H1 (cell line): ENCODE data around the gene LENG1. TPM values are rescaled to one million over a fixed set of nuclear protein-coding genes. Genes with fewer than 3 reads are reported as not detected.

ENCODE experiments used
- CTCF ChIA-PET: fragments of 300-600 bp; sonication (Branson Sonifier 250); formaldehyde crosslinking; loops from one replicate; lab custom pipeline; 2021; ENCODE audit not compliant: partially characterized antibody; lab: Charles Lee
- POLR2A ChIA-PET: fragments of 300-600 bp; sonication (Branson Sonifier 250); formaldehyde crosslinking; loops from one replicate; lab custom pipeline; 2021; ENCODE audit warnings: inconsistent platforms; ENCODE audit not compliant: partially characterized antibody; lab: Charles Lee
- DNase-seq, 2 experiments: peaks; one replicate each; pipeline versions ENCODE4 v3.0.0 to v3.0.0-alpha.2; 2010 to 2022; ENCODE audit warnings: low spot score in 2 of 2, low read depth in 1 of 2, mixed read lengths in 1 of 2
- FAIRE-seq: peaks from 2 replicates; lab custom pipeline; 2011; peaks lifted over from hg19 to GRCh38; lab: Jason Lieb, UNC
- H2AFZ ChIP-seq: 2 replicates; pipeline ENCODE4 v1.8.1; 2012; ENCODE audit warnings: low read length, inconsistent platforms
- H2AK5ac ChIP-seq: 2 replicates; pipeline ENCODE4 v1.6.1; 2013; ENCODE audit warnings: low read depth, low read length
- H2BK120ac ChIP-seq: replicated peaks from 2 replicates; pipeline ENCODE3; 2013; ENCODE audit warnings: low read depth, low read length, inconsistent platforms
- H2BK12ac ChIP-seq: 2 replicates; pipeline ENCODE4 v1.6.1; 2013; ENCODE audit warnings: low read depth, low read length
- H2BK15ac ChIP-seq: 2 replicates; pipeline ENCODE4 v1.6.1; 2013; ENCODE audit warnings: low read length
- H2BK20ac ChIP-seq: 2 replicates; pipeline ENCODE4 v1.6.1; 2013; ENCODE audit warnings: low read length
- H2BK5ac ChIP-seq: 2 replicates; pipeline ENCODE4 v1.6.1; 2013; ENCODE audit warnings: low read depth, low read length
- H3K14ac ChIP-seq: 2 replicates; pipeline ENCODE4 v1.6.1; 2013; ENCODE audit warnings: inconsistent platforms; ENCODE audit not compliant: insufficient read length
- H3K18ac ChIP-seq: 2 replicates; pipeline ENCODE4 v1.6.1; 2013; ENCODE audit warnings: low read length; ENCODE audit errors: extremely low read depth
- H3K23ac ChIP-seq: 2 replicates; pipeline ENCODE4 v1.6.1; 2013; ENCODE audit warnings: inconsistent platforms; ENCODE audit not compliant: insufficient read length
- H3K23me2 ChIP-seq: 2 replicates; pipeline ENCODE4 v1.6.1; 2013; ENCODE audit warnings: low read depth, low read length
- H3K27ac ChIP-seq: 2 replicates; pipeline ENCODE4 v1.6.1; 2011; ENCODE audit warnings: low read depth, low read length, inconsistent platforms
- H3K27me3 ChIP-seq, 4 experiments: replicated peaks in 1 of 4; 1 replicate in 1 of 4; 2 replicates in 3 of 4; pipeline versions ENCODE4 v1.6.1 to v1.8.1; 2011 to 2013; ENCODE audit warnings: low read length in 3 of 4, mild to moderate bottlenecking in 3 of 4, inconsistent platforms in 2 of 4, mixed read lengths in 2 of 4, moderate library complexity in 1 of 4; ENCODE audit not compliant: control insufficient read depth in 3 of 4, insufficient read depth in 3 of 4; ENCODE audit errors: extremely low read depth in 1 of 4
- H3K36me3 ChIP-seq, 4 experiments: 2 replicates each; pipeline versions ENCODE4 v1.6.1 to v1.8.1; 2011 to 2013; ENCODE audit warnings: mild to moderate bottlenecking in 4 of 4, low read length in 3 of 4, moderate library complexity in 2 of 4, control low read depth in 1 of 4, inconsistent platforms in 1 of 4; ENCODE audit not compliant: insufficient read depth in 4 of 4, control insufficient read depth in 2 of 4
- H3K4ac ChIP-seq: replicated peaks from 2 replicates; pipeline ENCODE3; 2013; ENCODE audit warnings: low read length, low read depth, mixed read lengths, inconsistent platforms; ENCODE audit not compliant: insufficient read length
- H3K4me1 ChIP-seq, 4 experiments: replicated peaks in 1 of 4; 1 replicate in 1 of 4; 2 replicates in 3 of 4; pipeline versions ENCODE4 v1.6.1 to v1.8.1; 2011 to 2013; ENCODE audit warnings: low read length in 3 of 4, inconsistent platforms in 2 of 4, mixed read lengths in 1 of 4; ENCODE audit not compliant: insufficient read depth in 4 of 4, control insufficient read depth in 3 of 4
- H3K4me2 ChIP-seq, 2 experiments: 2 replicates each; pipeline versions ENCODE4 v1.6.1 to v1.8.1; 2011 to 2013; ENCODE audit warnings: low read depth in 2 of 2, low read length in 2 of 2, control low read depth in 1 of 2, inconsistent platforms in 1 of 2, mild to moderate bottlenecking in 1 of 2; ENCODE audit not compliant: insufficient read depth in 1 of 2
- H3K4me3 ChIP-seq, 4 experiments: fragments of 200-600, 300-600 bp in 1 of 4; sonication (generic), shearing (Covaris generic), sonication (Bioruptor Twin) in 1 of 4; 2 replicates each; pipeline versions ENCODE4 v1.5.1 to v1.8.1; 2011 to 2016; ENCODE audit warnings: low read length in 4 of 4, low read depth in 3 of 4, control low read depth in 2 of 4, inconsistent platforms in 2 of 4, mild to moderate bottlenecking in 2 of 4, mixed read lengths in 1 of 4, moderate library complexity in 1 of 4; ENCODE audit not compliant: insufficient read depth in 2 of 4; ENCODE audit errors: extremely low read depth in 1 of 4
- H3K56ac ChIP-seq: replicated peaks from 2 replicates; pipeline ENCODE3; 2013; ENCODE audit warnings: low read depth, mild to moderate bottlenecking, mixed read lengths, low read length, inconsistent platforms; ENCODE audit not compliant: insufficient read length
- H3K79me1 ChIP-seq: 2 replicates; pipeline ENCODE4 v1.6.1; 2013; ENCODE audit warnings: low read depth, low read length, control low read depth
- H3K79me2 ChIP-seq, 2 experiments: 2 replicates each; pipeline versions ENCODE4 v1.6.1 to v1.8.1; 2012 to 2013; ENCODE audit warnings: low read length in 2 of 2, mild to moderate bottlenecking in 2 of 2, inconsistent platforms in 1 of 2; ENCODE audit not compliant: insufficient read depth in 2 of 2, control insufficient read depth in 1 of 2
- H3K9ac ChIP-seq, 4 experiments: replicated peaks in 1 of 4; 1 replicate in 1 of 4; 2 replicates in 3 of 4; pipeline versions ENCODE4 v1.6.1 to v1.8.1; 2011 to 2013; ENCODE audit warnings: low read depth in 3 of 4, low read length in 3 of 4, control low read depth in 2 of 4, mild to moderate bottlenecking in 2 of 4, moderate library complexity in 2 of 4, inconsistent platforms in 1 of 4; ENCODE audit errors: extremely low read depth in 1 of 4
- H3K9me3 ChIP-seq, 2 experiments: 2 replicates each; pipeline versions ENCODE4 v1.6.1 to v1.8.1; 2012 to 2013; ENCODE audit warnings: mild to moderate bottlenecking in 2 of 2, moderate library complexity in 2 of 2, control low read depth in 1 of 2, inconsistent platforms in 1 of 2, low read depth in 1 of 2, low read length in 1 of 2, mixed read lengths in 1 of 2; ENCODE audit not compliant: insufficient read depth in 2 of 2
- H4K20me1 ChIP-seq, 2 experiments: replicated peaks in 1 of 2; 2 replicates each; pipeline versions ENCODE3 to v1.8.1; 2011 to 2013; ENCODE audit warnings: inconsistent platforms in 2 of 2, low read length in 2 of 2, mild to moderate bottlenecking in 1 of 2; ENCODE audit not compliant: insufficient read depth in 2 of 2, control insufficient read depth in 1 of 2
- H4K5ac ChIP-seq: 2 replicates; pipeline ENCODE4 v1.6.1; 2013; ENCODE audit warnings: low read length, low read depth, mixed read lengths, inconsistent platforms; ENCODE audit not compliant: insufficient read length
- H4K8ac ChIP-seq: 2 replicates; pipeline ENCODE4 v1.8.0; 2013; ENCODE audit warnings: mild to moderate bottlenecking, moderate library complexity, low read length, inconsistent platforms; ENCODE audit not compliant: insufficient read depth; ENCODE audit errors: extremely low read depth
- H4K91ac ChIP-seq: replicated peaks from 2 replicates; pipeline ENCODE3; 2013; ENCODE audit warnings: low read length, mixed read lengths, inconsistent platforms; ENCODE audit not compliant: insufficient read length
- CTBP2 ChIP-seq: IDR thresholded peaks from 2 replicates; pipeline ENCODE4 v1.7.0; 2011; ENCODE audit warnings: borderline replicate concordance, mild to moderate bottlenecking, moderate library complexity, mixed read lengths, low read length; ENCODE audit not compliant: insufficient read depth, insufficient read length
- GTF2F1 ChIP-seq: IDR thresholded peaks from 2 replicates; pipeline ENCODE4 v1.6.1; 2012; ENCODE audit warnings: low read depth, low read length, improper control_type of control experiment, borderline replicate concordance
- JUN ChIP-seq: IDR thresholded peaks from 2 replicates; pipeline ENCODE4 v1.6.1; 2011; ENCODE audit warnings: low read depth, mild to moderate bottlenecking, improper control_type of control experiment, low read length
- POLR2A ChIP-seq, 2 experiments: IDR thresholded peaks; 1 replicate in 1 of 2; 2 replicates in 1 of 2; pipeline ENCODE4 v1.6.1; 2011; ENCODE audit warnings: low read depth in 2 of 2, low read length in 2 of 2, mild to moderate bottlenecking in 2 of 2; ENCODE audit errors: control extremely low read depth in 1 of 2
- POLR2AphosphoS5 ChIP-seq: IDR thresholded peaks from 2 replicates; pipeline ENCODE4 v1.6.1; 2011; ENCODE audit warnings: low read depth, low read length
- SIRT6 ChIP-seq: IDR thresholded peaks from one replicate; pipeline ENCODE4 v1.7.1; 2012; ENCODE audit warnings: low read length, inconsistent platforms
- WGBS, 2 experiments: shearing (Covaris generic) in 1 of 2; methylation state at CpG; one replicate each; pipeline versions ENCODE4 v1.1.6 to v1.1.7; 2013 to 2015; ENCODE audit warnings: low lambda C conversion rate in 2 of 2, mixed read lengths in 2 of 2, inconsistent platforms in 1 of 2, low coverage in 1 of 2, missing lambda C conversion rate in 1 of 2; ENCODE audit not compliant: insufficient replicate concordance in 2 of 2, insufficient coverage in 1 of 2, insufficient read length in 1 of 2; ENCODE audit errors: extremely low coverage in 1 of 2, missing lambda C conversion rate in 1 of 2; 5-methylcytosine and 5-hydroxymethylcytosine counted together
- polyA plus RNA-seq, 7 experiments: library from polyadenylated mRNA; depleted of rRNA in 3 of 7; stranded (reverse) in 5 of 7; unstranded in 2 of 7; fragments of >200 nt in 5 of 7; fragments of 200-250 nt in 2 of 7; gene quantifications; 1 replicate in 5 of 7; 2 replicates in 1 of 7; 4 replicates in 1 of 7; pipeline versions ENCODE4 v1.2.1 to v1.2.3, GENCODE V29; 2011 to 2013; ENCODE audit warnings: missing spikeins in 2 of 7, mixed read lengths in 2 of 7
- total RNA-seq: library from RNA; stranded (reverse); fragmentation: NEBNext Ultra II Directional; extraction: Animal tissue kit (Norgen Biotek cat#: 25700); gene quantifications from 2 replicates; pipeline ENCODE4 v1.2.1, GENCODE V29; 2021
- TF ChIP-seq, protein P1 (sequence below): IDR thresholded peaks from 2 replicates; pipeline ENCODE4 v1.6.1; 2011; ENCODE audit warnings: low read length, improper control_type of control experiment

LENG1 gene
- total and polyA plus RNA-seq, 2 of the 8 experiments (the other 6 are each of a cell fraction or from before 2014, with no cell fraction given), result 1.2 to 4.4 TPM

DNA sequence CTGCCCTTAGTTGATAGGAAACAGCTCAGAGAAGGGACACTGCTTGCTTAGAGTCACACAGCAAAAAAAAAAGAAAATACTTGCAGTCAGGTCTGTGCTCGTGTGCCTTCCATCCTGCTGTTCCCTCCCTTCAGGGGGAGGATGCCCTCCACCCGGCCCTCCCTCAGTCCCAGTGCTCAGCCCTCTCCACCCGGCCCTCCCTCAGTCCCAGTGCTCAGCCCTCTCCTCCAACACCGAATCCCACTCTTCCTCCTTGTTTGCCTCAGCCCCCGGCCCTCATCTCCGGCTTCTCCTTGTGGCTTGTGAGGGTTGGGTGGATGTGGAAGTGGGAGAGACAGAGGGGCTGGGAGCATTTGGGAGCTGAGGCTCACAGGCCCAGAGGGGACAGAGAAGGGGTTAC lies 49.9 kb downstream of the LENG1 start:
- Histone ChIP-seq H3K27me3 (no peaks in the 10 kb centered on the region), H3K79me1 (no peaks in the 10 kb centered on the region; the same call in 1 of the 2 replicates), H2BK15ac (no peak overlapping the region), H3K79me2 (no peaks in the 10 kb centered on the region), H3K14ac (no peak overlapping the region), H2BK120ac (no peak overlapping the region), H3K27ac (no peak overlapping the region), H3K4me3 (no peak overlapping the region), H3K18ac (no peak overlapping the region), H4K5ac (no peak overlapping the region), H2AK5ac (no peak overlapping the region), H4K8ac (no peak overlapping the region), H3K4me2 (no peak overlapping the region), H3K23me2 (peaks cover 4% of the 10 kb centered on the region; the same call in 1 of the 2 replicates), H3K9ac (no peak overlapping the region), H3K36me3 (peaks cover 18 to 51% (median 46%) of the 10 kb centered on the region in 4 experiments), H3K56ac (no peak overlapping the region), H4K91ac (no peak overlapping the region), H3K4me1 (no peaks in the 10 kb centered on the region), H2BK20ac (no peak overlapping the region), H3K9me3 (no peaks in the 10 kb centered on the region), H3K23ac (no peak overlapping the region), H4K20me1 (peaks cover 3 to 16% of the 10 kb centered on the region in 2 experiments), H3K4ac (no peak overlapping the region), H2AFZ (no peak overlapping the region), H2BK12ac (no peak overlapping the region), H2BK5ac (no peak overlapping the region)
- ChIA-PET CTCF (no interaction called here), POLR2A (interaction anchor here (0.7 to 9.2 kb wide), 6 partner anchors 7 to 129 kb away, joined by 3 to 116 read pairs (median 3); partner anchors contain the start of genes LENG1, PRPF31 and TFPT)
- FAIRE-seq (no peak), DNase-seq (no peak)
- TF ChIP-seq, protein P1, sequence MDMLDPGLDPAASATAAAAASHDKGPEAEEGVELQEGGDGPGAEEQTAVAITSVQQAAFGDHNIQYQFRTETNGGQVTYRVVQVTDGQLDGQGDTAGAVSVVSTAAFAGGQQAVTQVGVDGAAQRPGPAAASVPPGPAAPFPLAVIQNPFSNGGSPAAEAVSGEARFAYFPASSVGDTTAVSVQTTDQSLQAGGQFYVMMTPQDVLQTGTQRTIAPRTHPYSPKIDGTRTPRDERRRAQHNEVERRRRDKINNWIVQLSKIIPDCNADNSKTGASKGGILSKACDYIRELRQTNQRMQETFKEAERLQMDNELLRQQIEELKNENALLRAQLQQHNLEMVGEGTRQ, result no peak
- TF ChIP-seq POLR2A (IDR thresholded peaks at IDR 0.05; ENCODE audit: control extremely low read depth in 1 of 2, low read depth in 2 of 2, low read length in 2 of 2) (0 out of 3 replicates have a peak, but pooled peaks of 1 of the 2 experiments have one; percentile 46), POLR2AphosphoS5 (no peak), SIRT6 (no peak), CTBP2 (no peak), JUN (no peak), GTF2F1 (no peak)
- WGBS, 2 experiments, result 100% methylated on average over 5 of the region's 6 CpGs; no CpG with 5 or more reads in 1 of the 2 experiments
